ENCODE results near the gene COLEC11.
"Not testable (repeated sequence)": the region's sequence is repeated elsewhere in the genome, so short reads cannot be mapped to it uniquely, and the experiment has no call there.

Gene COLEC11

DNA sequence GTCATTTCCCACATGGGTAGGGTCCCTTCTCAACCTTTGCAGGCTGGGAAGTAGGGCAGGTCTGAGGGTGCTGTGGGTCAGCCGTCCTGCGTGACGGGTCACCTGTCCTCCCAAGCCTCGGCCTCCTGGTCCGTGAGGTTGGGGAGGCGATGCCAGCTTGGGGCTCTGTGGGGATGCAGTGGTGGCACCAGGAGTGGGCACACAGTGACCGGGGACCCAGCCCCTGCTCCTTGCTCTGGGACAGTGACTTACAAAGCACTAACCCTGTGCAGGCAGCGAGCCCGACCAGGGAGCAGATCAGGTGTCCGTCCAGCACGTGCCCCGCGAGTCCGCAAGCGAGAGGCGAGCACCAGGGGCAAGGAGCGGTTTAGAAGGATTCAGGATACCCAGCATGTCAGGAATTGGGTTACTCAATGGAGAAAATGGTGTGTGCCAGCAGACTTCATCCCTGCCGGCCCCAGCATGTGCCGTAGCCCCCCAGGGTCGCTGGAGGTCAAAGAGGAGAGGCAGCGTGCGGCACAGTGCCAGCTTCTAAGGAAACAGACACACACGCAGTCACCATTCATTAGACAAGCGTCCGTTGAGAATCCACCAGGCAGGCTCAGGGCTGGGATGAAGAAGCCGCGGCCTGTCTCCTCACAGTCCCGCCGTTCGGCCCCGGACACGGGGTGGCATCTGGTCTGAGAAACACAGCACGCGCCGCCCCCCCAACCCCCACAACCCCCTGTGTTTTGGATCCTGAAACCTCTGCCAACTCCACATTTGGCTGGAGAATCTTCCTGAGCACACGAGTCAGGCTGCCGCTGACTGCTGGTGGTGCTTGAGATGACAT is 11.7 kb downstream of the COLEC11 start:
- no peak for DNase-seq

DNA sequence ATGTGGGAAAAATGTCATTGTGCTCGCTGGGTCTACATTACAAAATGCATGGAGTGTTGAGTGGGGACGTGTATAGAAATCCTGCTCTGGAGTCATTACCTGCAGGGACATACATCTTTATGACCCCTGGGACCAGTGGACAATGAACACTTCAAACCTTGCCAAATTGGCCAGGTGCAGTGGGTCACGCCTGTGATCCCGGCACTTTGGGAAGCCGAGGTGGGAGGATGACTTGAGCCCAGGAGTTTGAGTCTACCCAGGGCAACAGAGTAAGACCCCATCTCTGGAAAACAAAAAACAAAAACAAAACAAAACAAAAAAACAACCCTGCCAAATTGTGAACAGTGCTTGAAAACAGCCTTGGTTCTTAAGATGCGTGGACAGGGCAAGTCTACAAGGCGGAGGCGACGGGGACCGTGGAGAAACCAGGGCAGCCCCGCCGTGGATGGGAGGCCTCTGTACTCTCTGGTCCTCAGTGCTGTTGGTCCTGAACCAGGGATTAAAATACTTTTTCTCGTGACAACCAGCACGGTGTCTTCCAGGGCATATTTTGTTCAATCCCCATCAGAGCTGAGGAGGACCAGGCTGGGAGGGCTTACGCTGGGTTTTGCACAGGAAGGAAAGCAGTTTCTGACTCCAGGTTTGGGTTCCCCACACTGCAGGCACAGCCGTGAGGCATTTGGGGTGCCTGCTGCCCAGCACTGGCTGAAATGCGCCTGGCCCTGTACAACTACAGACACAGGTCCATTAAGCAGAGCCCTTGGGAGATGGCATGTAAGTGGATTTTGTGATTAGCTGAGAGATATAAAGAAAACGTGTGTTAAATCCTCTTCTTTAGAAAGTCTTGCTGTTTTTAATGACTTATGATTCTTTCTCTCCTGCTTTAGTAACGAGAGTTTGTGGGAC is 13.7 kb downstream of the COLEC11 start:
- no peak for DNase-seq

DNA sequence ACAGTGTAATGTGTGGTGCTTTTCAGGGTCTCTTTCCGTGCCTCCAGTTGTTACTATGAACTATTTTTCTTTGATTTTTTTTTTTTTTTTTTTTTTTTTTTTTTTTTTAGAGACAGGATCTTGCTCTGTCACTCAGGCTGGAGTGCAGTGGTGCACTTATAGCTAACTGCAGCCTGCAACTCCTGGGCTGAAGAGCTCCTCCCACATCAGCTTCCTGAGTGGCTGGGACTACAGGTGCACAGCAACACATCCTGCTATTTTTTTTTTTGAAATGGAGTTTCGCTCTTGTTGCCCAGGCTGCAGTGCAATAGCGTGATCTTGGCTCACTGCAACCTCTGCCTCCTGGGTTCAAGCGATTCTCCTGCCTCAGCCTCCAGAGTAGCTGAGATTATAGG is 14.4 kb downstream of the COLEC11 start:
- peak; percentile 34 for DNase-seq

GRCh38 chr2:3610415-3610814 is 15.5 kb downstream of the COLEC11 start:
- no peak for DNase-seq

DNA sequence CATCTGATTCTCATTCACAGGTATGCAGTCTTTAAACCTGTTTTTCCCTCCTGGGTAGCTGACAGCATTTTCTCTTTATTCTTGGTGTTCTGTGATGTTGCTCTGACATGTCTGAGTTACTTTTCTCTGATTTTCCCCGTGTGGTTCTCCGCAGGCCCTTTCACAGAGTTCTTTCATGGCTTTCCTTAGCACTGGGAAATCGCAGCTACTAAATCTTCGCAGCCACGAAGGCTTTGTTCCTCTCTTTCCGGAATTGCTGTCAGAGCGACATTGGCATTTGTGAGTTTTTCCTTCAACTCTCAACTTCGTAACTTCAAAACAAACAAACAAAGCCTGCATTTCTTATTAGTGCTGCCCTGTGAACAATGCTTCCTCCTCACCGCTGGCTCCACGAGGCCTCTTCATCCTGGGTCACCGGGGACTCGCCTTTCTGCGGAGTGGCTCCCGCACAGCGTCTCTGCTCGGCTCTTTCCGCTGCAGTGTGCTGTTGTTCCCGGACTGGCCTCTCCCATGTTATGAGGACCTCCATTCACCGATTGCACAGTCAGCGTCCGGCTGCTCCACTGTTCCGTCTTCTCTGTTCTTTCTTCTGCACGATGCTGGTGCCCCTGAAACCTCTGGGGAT is 16.1 kb downstream of the COLEC11 start:
- DNase-seq: no peak

- no peak for DNase-seq
Measured at GRCh38 chr2:3611589-3611988, 16.7 kb downstream of the COLEC11 start.

DNA sequence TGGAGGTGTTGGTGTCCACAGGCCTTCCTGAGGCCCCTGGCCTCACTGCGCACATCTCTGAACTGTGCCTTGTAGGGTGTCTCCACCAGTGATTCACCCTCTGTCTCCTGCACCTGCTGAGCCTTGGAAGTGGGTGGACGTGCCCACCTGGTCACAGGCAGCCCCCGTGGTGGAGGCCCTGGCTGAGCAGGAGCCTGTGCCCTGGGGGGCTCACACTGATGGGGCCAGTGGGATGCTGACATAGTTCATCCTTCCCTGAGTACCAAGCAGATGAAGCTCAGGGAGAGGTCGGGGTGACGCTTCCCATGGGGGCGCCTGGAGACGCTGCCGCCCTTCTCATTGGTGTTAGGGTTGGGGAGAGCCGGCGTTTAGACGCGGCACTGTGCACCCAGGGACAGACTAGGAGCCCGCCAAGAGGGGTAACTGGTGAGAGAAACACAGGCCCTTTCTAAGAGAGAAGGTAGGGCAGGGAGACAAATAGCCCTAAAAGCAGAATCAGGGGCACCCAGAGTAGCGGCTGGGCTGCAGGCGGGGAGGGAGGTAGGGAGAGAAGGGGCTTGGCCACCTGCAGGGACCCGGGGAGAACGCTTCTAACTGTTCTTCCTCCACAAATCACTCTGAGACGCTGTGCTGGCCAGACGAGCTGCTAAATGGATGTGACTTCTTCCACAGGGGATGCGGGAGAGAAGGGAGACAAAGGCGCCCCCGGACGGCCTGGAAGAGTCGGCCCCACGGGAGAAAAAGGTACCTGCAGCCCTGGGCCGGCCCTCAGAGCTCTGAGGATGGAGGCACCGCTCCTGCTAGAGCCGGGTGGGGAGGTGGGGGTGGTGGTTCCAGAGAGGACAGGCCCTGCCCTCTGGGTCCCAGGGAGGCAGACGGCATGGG is 18.0 kb downstream of the COLEC11 start:
- no peak for DNase-seq

DNA sequence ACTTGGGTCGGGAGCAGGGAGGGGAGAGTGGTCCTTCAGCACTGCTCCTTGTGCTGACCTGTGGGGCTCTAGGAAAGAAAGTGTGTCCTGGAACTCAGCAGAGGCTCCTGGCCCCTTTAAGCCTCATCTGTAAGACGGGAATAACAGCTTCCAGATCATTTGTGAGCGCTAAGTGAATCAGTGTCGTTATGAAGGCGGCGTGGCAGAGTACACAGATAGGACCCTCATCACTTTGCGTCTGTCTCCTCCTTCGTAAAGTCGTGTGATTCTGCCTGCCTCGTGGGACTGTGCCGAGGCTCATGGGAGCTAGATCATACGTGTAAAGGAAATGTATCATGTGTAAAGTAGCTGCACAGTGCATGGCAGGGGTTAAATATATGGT is 18.6 kb downstream of the COLEC11 start:
- DNase-seq: no peak

DNA sequence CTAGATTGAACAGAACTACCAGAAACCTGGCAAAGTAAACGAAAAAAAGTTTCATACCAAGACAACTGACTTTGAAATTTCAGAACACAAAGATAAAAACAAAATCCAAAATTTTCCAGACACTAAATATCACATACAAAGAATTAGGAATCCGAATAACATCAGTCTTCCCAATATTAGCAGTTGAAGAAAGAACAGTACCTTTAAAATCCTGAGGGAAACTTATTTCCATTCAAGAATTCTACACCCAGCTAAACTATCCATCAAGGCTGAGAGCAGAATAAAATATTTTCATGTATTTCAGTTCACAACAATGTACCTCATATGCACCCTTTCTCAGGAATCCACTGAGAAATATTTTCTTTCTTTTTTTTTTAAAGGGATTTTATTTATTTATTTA is 19.8 kb downstream of the COLEC11 start:
- not testable (repeated sequence) for DNase-seq

- DNase-seq: not testable (repeated sequence)
Measured at GRCh38 chr2:3615541-3616200, 20.8 kb downstream of the COLEC11 start.

- not testable (repeated sequence) for DNase-seq
Measured at GRCh38 chr2:3616435-3617197, 21.7 kb downstream of the COLEC11 start.

GRCh38 chr2:3617198-3617890 is 22.4 kb downstream of the COLEC11 start:
- DNase-seq: no peak

DNA sequence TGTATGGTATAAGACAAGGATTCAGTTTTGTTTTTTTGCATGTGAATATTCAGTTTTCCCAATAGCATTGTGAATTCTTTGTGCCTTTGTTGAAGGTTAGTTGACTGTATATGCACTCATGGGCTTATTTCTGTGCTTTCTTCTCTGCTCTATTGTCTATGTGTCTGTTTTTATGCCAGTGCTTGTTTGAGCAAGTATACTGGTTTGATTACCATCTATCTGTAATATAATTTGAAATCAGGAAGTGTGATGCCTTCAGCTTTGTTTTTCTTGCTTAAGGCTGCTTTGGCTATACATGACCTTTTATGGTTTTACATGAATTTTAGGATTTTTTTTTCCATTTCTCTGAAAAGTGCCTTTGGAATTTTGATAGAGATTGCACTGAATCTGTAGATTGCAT is 23.5 kb downstream of the COLEC11 start:
- no peak for DNase-seq

DNA sequence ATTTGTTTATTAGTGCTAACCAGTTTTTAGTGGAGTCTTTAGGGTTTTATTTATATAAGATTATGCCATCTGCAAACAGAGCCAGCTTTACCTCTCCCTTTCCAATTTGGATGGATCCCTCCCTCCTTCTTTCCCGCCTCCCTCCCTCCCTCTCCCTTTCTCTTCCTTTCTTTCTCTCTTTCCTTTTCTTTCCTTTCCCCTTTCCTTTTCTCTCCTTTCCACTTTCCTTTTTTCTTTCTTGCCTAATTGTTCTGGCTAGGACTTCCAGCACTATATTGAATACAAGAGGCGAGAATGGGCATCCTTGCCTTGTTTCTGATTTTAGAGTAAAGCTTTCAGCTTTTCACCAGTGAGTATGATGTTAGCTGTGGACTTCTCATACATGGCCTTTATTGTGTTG is 24.1 kb downstream of the COLEC11 start:
- DNase-seq: no peak

GRCh38 chr2:3619661-3620060 is 24.7 kb downstream of the COLEC11 start:
- not testable (repeated sequence) for DNase-seq

- no peak for DNase-seq
Measured at GRCh38 chr2:3620834-3621233, 25.9 kb downstream of the COLEC11 start.

- no peak for DNase-seq
Measured at GRCh38 chr2:3622967-3623366, 28.1 kb downstream of the COLEC11 start.

- DNase-seq: no peak
Measured at GRCh38 chr2:3624059-3624794, 29.3 kb downstream of the COLEC11 start.

DNA sequence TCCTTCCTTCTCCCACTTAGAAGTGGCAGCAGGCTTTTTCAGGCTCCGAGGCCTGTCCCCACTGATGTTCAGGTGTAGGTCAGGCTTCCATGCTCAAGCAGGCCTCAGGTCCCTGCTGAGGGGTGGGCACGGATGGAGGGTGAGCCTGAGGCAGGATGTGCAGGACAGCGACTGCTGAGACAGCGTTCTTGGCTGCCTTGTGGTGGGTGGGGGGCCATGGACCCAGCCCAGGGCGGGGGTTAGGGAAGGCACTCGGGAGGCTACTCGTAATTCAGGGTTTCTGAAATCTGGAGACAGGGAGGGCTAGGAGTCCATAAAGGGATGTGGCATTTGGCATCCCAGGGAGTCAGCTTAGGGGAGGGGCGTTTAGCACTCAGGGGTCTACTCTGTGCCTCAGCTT is 30.3 kb downstream of the COLEC11 start:
- DNase-seq: no peak

Measured in CD4-positive, alpha-beta T cell treated with Interleukin-10 for 1 hour (primary cell).